GM19193 (cell line): ENCODE data around the gene ZRANB1.

Experiments
- POLR2A ChIP-seq: IDR thresholded peaks from 4 replicates; pipeline ENCODE4 v1.6.1; 2011; ENCODE audit not compliant: insufficient read depth, insufficient read length; ENCODE audit errors: extremely low read depth

ZRANB1 gene

GRCh38 chr10:124975977-124976514, 34.1 kb downstream of the ZRANB1 start:
- TF ChIP-seq POLR2A, result no peak

DNA sequence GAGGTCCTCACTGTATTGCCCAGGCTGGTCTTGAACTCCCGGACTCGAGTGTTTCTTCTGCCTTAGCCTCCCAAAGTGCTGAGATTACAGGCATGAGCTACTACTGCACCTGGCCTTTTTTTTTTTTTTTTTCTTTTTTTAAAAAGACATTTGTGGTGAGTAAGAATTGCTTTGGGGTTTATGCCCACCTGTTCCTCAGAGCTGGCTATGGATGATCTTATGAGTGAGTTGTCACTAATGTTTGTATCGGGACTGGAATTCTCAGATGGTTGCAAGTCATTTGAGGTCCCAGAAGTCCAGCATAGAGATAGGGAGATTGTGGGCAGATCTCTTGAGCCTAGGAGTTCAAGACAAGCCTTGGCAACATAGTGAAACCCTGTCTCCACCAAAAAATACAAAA, 35.2 kb downstream of the ZRANB1 start:
- TF ChIP-seq POLR2A, result no peak

DNA sequence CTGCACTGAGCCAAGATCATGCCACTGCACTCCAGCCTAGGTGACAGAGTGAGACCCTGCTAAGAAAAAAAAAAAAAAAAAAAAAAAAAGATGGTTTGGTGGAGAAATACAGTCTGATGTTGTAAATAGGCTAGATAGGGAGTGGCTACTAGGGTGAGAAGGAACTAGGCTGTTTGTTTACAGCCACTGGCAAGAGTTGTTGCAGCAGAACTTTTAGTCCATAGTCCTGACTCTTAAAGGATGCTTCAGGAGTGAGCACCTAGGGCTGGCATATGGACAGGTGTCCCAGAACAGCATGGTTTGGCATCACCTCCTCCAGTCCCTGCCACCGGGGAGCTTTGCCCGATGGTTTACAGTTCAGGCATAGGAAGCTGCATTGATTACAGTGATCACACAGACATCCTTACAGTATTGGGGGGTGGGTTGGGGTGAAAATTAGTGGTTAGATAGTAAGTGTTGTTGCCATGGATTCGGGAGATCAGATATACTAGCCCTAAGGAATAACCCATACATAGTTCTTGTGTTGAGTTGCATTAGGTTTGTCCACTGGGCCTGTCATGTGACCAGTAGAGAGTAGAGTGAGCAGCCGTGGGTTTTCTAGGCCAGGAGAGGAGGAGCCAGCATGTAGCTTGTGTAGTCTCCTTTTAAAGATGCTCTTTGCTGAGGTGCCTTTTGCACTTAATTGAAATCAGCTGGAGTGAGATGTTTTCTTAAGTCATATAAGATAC, 35.9 kb downstream of the ZRANB1 start:
- no peak for TF ChIP-seq POLR2A

DNA sequence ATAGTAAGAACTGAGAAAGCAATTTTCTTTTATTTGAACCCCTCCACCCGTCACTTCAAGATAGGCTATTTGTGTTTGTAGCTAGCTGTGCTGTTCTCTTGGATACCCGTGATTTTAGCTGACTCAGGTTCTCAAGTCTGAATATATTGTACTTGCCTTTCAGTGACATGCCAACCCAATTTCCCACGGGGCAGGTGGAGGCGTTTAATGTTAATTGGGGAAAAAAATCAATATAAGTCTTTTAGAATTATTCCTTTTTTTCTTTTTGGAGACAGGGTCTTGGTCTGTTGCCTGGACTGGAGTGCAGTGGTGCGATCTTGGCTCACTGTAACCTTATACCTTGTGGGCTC, 36.4 kb downstream of the ZRANB1 start:
- TF ChIP-seq POLR2A, result no peak

DNA sequence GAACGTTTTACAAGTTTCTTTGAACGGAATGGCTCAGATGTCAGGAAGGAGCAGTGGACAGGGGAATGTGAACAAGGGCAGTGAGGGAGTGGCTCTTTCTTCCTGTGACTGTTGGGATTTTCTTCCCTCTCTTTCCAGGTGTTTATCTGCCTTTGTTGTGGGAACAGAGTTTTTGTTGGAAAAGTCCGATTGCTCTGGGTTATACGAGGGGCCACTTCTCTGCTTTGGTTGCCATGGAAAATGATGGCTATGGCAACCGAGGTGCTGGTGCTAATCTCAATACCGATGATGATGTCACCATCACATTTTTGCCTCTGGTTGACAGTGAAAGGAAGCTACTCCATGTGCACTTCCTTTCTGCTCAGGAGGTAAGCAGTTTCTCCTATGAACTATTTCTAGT, 41.4 kb downstream of the ZRANB1 start:
- TF ChIP-seq POLR2A, result no peak

DNA sequence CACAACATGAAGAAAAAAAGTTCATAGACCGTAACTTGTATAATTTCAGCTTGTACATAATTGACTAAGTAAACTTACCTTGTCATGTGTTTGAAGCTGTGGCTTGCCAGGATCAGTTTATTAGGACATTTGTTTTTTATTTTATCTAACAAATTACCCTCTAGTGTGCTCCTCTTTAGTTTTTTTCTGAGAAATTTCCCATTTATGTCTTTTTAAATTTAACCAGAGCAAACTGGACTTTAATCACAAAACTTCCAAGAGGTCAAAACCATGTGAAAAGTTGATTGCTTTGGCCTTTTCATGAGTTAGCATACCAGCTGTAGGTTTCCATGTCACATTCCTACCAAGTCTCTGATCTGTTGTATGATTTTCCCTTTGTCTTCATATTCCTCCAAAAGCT, 42.5 kb downstream of the ZRANB1 start:
- no peak for TF ChIP-seq POLR2A

- no peak for TF ChIP-seq POLR2A
Observed at GRCh38 chr10:124985162-124985561, 43.2 kb downstream of the ZRANB1 start.

DNA sequence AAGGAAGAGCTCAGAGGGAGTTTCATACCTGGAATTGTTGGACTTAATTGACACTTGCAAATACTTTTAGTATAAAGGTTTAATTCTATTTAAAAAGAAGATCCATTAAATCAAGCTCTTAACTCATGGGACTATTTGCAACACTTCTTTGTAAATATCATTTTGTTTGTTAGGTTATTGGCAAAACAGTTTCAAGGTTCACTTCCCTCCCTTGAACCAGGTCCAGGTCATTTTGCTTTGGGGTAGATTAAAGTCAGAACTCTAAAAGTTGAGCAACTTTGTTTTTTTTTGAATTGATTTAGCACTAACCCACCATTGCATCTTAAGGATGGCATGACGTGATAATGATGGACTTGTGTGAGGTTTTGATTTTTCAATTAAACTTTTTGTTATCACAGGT, 45.9 kb downstream of the ZRANB1 start:
- TF ChIP-seq POLR2A, result no peak

DNA sequence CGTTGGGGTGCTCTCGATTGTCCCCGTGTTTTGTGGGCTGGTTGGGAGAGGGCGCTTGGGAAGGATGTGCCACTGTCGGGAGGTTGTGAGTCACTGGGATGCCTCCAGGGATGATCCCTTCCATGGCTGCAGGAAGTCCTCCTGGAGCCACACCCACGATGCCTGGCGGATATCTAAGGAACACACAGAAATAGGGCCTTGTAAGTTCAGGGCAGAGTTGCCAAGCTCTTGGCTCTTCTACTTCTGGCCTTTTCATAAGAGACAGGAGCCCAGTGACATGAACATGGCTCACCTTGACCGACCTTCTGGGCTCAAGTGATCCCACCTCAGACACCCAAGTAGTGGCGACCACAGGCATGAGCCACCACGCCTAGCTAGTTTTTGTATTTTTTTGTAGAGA, 47.6 kb downstream of the ZRANB1 start:
- TF ChIP-seq POLR2A, result no peak

DNA sequence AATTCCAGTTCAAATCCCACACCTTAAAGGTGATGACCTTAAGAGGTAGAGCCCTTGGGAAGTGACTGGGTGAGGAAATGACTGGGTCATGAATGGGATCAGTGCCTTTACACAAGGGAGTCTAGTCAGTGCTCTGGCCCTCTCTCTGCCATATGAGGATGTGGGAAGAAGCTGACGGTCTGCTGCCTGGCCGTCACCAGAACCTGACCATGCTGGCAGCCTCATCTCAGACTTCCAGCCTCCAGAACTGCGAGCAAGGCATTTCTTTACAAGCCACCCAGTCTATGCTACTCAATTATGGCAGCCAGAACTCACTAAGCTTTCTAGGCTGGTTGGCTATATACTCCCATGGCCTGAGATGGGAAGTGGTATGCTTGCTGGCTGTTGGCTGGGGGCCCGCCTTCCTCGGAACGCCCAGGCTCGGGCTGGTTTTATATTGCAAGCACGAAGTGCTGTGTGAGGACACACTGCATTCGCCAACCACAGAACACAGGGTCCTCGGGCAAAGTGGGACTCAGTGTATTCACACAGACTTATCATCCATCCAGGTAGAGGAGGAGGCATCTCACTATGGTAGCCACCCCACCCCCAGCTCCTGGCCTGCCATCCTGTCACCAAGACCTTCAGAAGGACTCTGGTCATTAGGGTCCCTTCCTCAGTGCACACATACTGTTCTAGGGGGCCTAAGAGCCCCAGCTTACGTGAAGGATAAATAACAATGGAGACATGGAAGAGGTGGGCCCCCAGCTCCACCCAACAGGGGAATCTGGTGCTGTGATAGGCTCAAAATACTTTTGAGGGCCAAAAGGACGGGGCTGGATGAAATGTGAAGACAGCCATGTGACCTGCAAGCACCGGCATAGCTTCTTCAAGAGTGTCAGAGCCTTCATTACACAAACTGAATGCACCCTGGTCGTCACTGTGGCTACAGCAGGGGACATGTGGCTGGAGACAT, 49.0 kb downstream of the ZRANB1 start:
- no peak for TF ChIP-seq POLR2A

GRCh38 chr10:124991835-124992234, 49.9 kb downstream of the ZRANB1 start:
- no peak for TF ChIP-seq POLR2A

DNA sequence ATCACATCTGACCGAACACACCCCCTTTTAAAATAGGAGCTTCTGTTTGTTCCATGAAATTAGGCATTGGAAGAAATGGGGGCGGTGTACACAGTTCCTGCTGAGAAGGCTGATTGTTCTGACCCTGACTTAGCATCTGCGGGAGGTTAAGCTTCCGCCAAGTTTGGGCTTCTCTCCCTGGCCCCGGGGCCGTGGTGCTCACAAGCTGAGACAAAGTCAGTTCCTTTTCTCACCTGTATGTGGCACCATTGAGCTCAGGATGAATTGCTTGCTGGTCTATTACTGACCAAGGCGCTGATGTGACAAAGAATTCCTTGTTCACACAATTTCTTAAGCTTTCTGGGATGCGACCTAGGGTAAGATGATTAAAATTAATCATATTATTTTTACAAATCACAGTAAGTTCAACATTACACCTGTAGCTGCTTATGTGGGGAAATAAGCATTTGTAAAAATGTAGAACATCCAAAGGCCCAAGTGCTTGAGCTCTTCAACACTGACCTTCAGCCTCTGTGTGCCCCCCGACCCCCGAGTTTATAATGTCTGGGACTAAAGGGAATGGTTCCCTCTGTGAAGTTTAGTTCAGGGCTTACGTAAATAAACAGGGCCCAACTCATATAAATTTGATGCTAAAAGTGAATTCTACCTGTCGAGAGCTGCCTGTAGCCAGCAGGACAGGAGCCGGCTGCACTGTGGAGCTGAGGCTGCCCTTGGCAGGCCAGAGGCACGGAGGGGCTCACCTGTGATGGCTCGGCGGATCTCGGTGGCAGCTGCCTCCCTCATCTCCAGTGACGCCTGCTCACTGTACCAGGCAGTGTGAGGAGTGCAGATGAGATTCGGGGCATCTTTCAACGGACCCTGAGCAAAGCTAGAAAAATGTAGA, 50.8 kb downstream of the ZRANB1 start:
- TF ChIP-seq POLR2A, result no peak

DNA sequence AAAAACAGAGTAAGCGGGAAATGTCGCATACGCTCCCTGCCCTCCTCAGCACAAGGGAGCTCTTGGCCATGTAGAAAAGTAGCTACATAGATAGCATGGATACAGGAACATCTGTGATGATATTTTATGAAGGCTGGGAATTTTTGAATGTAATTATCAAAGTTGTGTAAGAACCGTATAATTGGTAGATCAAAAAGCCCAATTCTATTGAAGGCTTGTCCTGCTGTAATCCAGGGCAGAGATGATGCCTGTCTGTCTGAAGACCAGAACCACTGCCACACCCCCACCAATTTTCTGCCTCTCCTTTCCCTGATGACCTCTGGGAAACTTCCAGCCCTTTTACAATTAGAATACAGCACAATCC, 51.4 kb downstream of the ZRANB1 start:
- no peak for TF ChIP-seq POLR2A

DNA sequence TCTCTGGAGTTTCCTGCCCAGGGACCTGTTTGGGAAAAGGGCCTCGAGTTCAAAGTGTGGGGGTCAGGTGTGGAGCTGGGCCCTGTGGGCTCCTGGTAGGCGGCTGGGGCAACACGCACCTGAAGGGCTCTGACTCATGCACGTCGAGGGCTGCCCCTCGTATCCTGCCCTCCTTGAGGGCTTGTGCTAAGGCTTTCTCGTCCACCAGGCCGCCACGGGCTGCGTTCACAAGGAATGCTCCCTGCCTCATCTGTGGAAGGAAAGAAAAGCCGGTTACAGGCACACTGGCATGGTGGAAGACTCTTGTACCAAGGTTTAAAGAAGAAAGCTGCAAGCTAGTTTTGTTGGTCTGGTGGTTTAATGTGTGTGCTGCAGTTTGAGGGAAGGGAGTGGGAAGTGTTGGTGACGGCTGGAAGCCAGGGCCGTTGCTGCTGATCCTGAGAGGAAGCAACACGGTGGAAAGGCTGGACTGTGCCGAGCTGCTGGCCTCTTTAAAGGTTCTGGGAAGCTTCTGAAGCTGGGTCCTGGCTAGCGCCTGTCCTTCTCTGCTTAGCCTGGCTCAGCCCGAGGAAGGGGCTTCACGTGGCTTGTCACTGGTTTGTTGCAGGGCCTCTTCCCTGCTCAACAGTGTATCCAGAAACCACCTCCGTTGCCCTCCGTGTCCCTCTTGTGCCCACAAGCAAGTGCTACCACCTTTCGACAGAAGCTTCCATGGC, 52.0 kb downstream of the ZRANB1 start:
- TF ChIP-seq POLR2A, result no peak
